ENCODE data around the gene FGF5. TPM values are rescaled to one million over a fixed set of nuclear protein-coding genes. Genes with fewer than 3 reads are reported as not detected.

The FGF5 gene
- total RNA-seq, 4 donors from 2014 or later: 0.15 TPM; not detected in 3

DNA sequence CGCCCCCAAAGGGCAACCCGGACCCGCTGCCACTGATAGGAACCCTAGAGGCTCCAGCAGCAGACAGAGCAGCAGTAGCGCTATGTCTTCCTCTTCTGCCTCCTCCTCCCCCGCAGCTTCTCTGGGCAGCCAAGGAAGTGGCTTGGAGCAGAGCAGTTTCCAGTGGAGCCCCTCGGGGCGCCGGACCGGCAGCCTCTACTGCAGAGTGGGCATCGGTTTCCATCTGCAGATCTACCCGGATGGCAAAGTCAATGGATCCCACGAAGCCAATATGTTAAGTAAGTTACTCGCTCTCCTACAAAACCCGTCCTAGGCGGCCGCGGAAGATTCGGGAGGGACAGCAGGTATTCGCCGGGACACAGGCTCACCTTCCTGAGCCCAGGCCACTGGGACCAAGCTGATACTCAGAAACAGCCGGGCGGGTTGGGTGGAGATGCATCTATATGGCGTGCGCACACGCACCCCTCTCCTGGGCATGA, 477 bp downstream of the FGF5 start:
- DNase-seq: peak in 1 of 2 donors; percentile 16
- Histone ChIP-seq H3K36me3 (no peaks in the 10 kb centered on the region), H3K4me3 (peak overlapping the region; percentile 29 to 38), H3K27me3 (peaks cover 0 to 23% of the 10 kb centered on the region in 2 donors), H3K9me3 (no peaks in the 10 kb centered on the region), H3K27ac (no peak overlapping the region), H3K4me1 (no peaks in the 10 kb centered on the region)
- intact Hi-C loops (cut with DNase I; ENCODE audit: low total_unique reads): no loop called here
- no peak for TF ChIP-seq POLR2A (IDR thresholded peaks at IDR 0.05)
- TF ChIP-seq, protein P1, sequence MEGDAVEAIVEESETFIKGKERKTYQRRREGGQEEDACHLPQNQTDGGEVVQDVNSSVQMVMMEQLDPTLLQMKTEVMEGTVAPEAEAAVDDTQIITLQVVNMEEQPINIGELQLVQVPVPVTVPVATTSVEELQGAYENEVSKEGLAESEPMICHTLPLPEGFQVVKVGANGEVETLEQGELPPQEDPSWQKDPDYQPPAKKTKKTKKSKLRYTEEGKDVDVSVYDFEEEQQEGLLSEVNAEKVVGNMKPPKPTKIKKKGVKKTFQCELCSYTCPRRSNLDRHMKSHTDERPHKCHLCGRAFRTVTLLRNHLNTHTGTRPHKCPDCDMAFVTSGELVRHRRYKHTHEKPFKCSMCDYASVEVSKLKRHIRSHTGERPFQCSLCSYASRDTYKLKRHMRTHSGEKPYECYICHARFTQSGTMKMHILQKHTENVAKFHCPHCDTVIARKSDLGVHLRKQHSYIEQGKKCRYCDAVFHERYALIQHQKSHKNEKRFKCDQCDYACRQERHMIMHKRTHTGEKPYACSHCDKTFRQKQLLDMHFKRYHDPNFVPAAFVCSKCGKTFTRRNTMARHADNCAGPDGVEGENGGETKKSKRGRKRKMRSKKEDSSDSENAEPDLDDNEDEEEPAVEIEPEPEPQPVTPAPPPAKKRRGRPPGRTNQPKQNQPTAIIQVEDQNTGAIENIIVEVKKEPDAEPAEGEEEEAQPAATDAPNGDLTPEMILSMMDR (IDR thresholded peaks at IDR 0.05): no peak

DNA sequence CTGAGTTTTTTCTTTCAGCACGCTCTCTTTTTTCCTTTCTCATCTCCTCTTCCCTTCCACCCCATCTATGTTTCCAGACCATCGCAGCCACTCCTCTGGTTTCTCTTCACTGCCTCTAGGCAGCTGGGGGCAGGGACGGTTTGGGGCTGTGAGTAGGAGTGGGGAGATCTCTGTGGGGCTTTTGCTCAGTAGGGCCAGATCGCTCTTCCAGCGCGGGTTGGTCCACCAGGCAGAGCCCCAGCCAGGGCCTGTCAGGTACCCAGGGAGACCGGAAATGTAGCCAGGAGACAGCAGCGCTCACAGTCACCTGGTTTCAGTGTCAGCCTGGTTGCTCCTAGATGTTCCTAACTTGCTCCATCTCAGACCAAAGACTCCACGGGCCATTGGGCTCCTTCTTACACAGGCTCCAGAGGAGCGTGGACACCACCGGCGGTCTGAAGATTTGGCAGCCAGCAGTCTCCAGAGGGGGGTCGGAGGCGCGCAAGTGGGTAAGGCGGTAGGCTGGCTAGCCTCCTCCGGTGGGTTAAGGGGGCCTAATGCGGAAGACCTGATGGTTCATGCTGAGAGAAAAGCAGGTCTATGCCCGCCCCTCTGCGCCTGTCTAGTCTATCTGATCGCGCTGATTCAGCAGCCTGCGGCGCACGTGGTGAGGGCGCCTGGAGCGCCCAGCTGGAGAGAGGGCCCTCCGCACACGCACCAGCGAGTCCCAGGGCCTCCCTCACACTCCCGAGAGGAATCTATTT, 1.8 kb downstream of the FGF5 start:
- intact Hi-C loops (cut with DNase I; ENCODE audit: low total_unique reads): no loop called here
- Histone ChIP-seq H3K27ac (no peak overlapping the region), H3K9me3 (no peaks in the 10 kb centered on the region), H3K4me3 (no peak overlapping the region), H3K36me3 (no peaks in the 10 kb centered on the region), H3K4me1 (no peaks in the 10 kb centered on the region), H3K27me3 (peaks cover 0 to 23% of the 10 kb centered on the region in 2 donors)
- no peak for TF ChIP-seq POLR2A (IDR thresholded peaks at IDR 0.05)
- TF ChIP-seq, protein P1 (IDR thresholded peaks at IDR 0.05): no peak
- no peak for DNase-seq

DNA sequence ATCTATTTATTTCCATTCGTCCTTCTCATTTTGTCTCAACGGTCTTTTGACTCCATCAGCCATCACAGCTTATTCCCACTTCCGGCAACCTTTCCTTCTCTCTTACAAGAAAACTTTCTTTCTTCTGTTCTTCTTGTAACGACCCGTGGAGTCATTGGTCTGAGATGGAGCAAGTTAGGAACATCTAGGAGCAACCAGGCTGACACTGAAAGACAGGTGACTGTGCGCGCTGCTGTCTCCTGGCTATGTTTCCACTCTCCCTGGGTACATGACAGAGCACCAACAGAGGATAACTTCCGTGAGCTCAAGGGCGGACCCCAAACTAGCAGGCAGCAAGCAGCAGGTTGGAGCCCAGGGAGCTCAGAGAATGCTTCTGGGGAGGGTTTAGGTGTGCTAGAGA, 2.5 kb downstream of the FGF5 start:
- Histone ChIP-seq H3K27ac (no peak overlapping the region), H3K27me3 (peaks cover 0 to 17% of the 10 kb centered on the region in 2 donors), H3K9me3 (no peaks in the 10 kb centered on the region), H3K4me3 (no peak overlapping the region), H3K4me1 (no peaks in the 10 kb centered on the region), H3K36me3 (no peaks in the 10 kb centered on the region)
- intact Hi-C loops (cut with DNase I; ENCODE audit: low total_unique reads): no loop called here
- DNase-seq: no peak
- no peak for TF ChIP-seq POLR2A (IDR thresholded peaks at IDR 0.05)
- TF ChIP-seq, protein P1 (IDR thresholded peaks at IDR 0.05): no peak

DNA sequence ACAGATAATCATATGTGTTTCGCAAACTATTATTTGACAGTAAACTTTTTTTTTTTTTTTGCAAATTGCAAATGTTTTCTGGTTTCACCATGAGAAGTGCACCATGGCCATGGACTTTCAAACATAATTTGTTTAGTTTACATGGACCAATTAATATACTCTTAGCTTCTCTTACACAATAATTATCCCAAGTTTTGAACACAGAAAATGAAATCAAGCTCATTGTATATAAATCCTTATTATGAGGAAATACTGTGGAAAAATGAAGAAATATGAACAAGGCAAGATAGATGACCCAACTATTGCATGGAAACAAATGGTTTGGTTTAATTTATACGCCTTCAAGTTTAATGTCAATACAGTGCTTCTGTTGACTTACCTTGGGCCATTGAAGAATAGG, 3.9 kb downstream of the FGF5 start:
- no peak for DNase-seq
- TF ChIP-seq, protein P1 (IDR thresholded peaks at IDR 0.05): no peak
- TF ChIP-seq POLR2A (IDR thresholded peaks at IDR 0.05): no peak
- peaks cover 0 to 3% of the 10 kb centered on the region in 2 donors for H3K27me3 ChIP-seq

DNA sequence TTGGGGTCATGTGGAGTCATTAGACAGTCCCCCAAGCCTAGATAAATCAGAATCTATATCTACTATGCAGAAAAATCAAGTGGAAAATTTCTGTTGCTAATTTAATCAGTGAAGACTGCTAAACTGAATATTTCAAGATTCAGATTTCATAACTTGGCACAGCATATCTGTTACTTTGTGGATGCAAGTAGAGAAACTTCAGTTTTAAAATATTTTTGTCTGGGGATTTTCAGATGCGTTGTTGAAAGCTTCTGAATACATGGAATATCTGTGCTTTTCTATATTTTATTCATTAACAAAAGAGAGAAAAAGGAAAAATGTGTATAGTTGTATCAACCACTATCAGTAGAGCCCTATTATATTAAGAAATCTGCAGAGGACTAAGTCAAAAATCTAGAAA, 4.4 kb downstream of the FGF5 start:
- DNase-seq: no peak
- Histone ChIP-seq H3K36me3 (no peaks in the 10 kb centered on the region), H3K4me1 (no peaks in the 10 kb centered on the region), H3K9me3 (no peaks in the 10 kb centered on the region), H3K27me3 (no peaks in the 10 kb centered on the region), H3K27ac (no peak overlapping the region), H3K4me3 (no peak overlapping the region)
- intact Hi-C loops (cut with DNase I; ENCODE audit: low total_unique reads): no loop called here
- no peak for TF ChIP-seq POLR2A (IDR thresholded peaks at IDR 0.05)
- TF ChIP-seq, protein P1 (IDR thresholded peaks at IDR 0.05): no peak

More for the DNA sequence above, 3.9 kb downstream of the FGF5 start:
- Histone ChIP-seq H3K36me3 (no peaks in the 10 kb centered on the region), H3K9me3 (no peaks in the 10 kb centered on the region), H3K4me3 (no peak overlapping the region), H3K4me1 (no peaks in the 10 kb centered on the region), H3K27ac (no peak overlapping the region)
- intact Hi-C loops (cut with DNase I; ENCODE audit: low total_unique reads): no loop called here
